Measurements from ENCODE around the gene SLAMF7. TPM values are rescaled to one million over a fixed set of nuclear protein-coding genes. Genes with fewer than 3 reads are reported as not detected.

Gene SLAMF7
- polyA plus RNA-seq, 1 experiment: not detected

DNA sequence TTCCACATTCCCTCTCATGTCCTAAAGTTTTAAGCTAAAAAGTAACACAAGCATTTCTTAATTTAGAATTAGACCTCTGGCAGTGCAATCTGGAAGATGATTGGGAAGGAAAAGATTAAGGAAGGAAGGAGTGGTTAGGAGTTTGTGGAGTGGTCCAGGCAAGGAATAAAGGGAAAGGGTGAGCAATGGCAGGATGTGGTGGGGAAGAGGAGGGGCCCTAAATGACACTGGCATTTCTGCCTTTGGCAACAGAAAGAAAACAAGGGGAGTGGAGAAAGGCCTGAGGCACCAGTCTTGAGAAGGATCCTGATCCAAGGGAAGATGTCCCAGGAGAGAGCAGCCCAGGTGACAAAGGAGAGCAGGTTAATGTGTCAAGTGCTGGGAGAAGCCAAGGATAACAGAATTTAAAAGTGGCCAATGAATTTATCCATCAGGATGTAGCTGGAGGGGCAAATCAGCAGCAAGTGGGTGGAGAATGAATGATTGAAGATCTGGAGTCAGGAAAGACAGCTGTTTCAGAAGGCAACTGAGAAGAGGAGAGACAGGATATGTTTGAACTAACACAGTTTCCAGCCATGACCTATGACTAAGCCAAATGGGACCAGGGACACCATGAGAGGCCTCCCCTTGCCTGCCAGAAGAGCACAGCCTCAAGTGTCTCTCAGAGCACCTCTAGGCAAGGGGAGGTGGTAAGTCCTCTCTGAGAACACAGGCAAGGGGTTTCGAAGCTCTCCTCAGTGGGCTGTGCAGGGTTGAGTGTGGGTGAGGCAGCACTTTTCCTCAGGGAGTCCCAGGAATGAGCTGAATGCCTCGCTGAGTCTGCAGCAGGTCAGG is 36.1 kb downstream of the SLAMF7 start:
- TF ChIP-seq CTCF (IDR thresholded peaks at IDR 0.05; ENCODE audit: low read depth, low read length): no peak
- CTCF ChIA-PET: no interaction called here

GRCh38 chr1:160776178-160776577 is 37.1 kb downstream of the SLAMF7 start:
- H3K9me3 ChIP-seq (ENCODE audit: control insufficient read depth, insufficient read depth, low read length): no peaks in the 10 kb centered on the region
- H3K27me3 ChIP-seq (ENCODE audit: control insufficient read depth, insufficient read depth, low read length): no peaks in the 10 kb centered on the region
- ChIA-PET CTCF (no interaction called here), POLR2A (no interaction called here)
- no peak for DNase-seq (ENCODE audit: low read depth, low spot score)
- no peak overlapping the region for H3K4me3 ChIP-seq (ENCODE audit: low read depth, low read length)
- TF ChIP-seq CTCF (IDR thresholded peaks at IDR 0.05; ENCODE audit: low read depth, low read length): no peak
- no peak overlapping the region for H3K27ac ChIP-seq (ENCODE audit: low read depth, low read length)

More for the DNA sequence above, 36.1 kb downstream of the SLAMF7 start:
- no peak for DNase-seq (ENCODE audit: low read depth, low spot score)
- no peaks in the 10 kb centered on the region for H3K9me3 ChIP-seq (ENCODE audit: control insufficient read depth, insufficient read depth, low read length)
- no peak overlapping the region for H3K27ac ChIP-seq (ENCODE audit: low read depth, low read length)
- POLR2A ChIA-PET: no interaction called here
- peaks cover 3% of the 10 kb centered on the region for H3K27me3 ChIP-seq (ENCODE audit: control insufficient read depth, insufficient read depth, low read length)
- no peak overlapping the region for H3K4me3 ChIP-seq (ENCODE audit: low read depth, low read length)

DNA sequence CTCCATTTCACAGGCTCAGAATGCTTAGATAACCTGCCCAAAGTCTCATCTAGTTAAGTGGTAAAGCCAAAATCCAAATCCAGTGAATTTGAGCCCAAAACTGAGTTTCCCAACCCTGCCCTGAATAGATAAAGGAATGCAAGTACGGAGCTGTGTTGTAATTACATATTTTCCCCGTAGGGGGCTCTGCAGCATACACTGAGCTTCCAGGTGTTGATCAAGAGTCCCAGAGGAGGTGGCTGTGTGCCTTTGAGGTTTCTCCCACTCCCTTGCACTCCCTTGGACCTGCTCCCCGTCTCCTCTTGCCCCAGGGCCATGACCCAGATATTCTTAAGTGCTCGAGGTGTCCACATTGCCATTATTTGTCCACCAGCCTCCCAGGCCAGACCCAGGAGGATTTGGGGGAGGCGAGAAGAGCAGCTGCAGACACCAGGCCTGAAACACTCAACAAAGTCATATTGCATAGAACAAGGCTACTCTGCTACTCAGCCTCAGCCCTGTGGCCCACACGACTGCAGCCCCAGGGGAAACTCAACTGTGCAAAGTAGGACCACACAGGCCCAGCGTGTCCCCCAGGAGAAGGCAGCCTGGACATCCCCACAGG is 38.5 kb downstream of the SLAMF7 start:
- H3K27me3 ChIP-seq (ENCODE audit: control insufficient read depth, insufficient read depth, low read length): no peaks in the 10 kb centered on the region
- no peak overlapping the region for H3K4me3 ChIP-seq (ENCODE audit: low read depth, low read length)
- POLR2A ChIA-PET: no interaction called here
- TF ChIP-seq CTCF (IDR thresholded peaks at IDR 0.05; ENCODE audit: low read depth, low read length): peak; percentile 35; the same call in 1 of the 2 replicates
- no peaks in the 10 kb centered on the region for H3K9me3 ChIP-seq (ENCODE audit: control insufficient read depth, insufficient read depth, low read length)
- DNase-seq (ENCODE audit: low read depth, low spot score): no peak
- CTCF ChIA-PET: interaction anchor here (1.7 kb wide), 1 partner anchor 9 kb away, joined by 6 read pairs; no protein-coding TSS in a partner anchor
- H3K27ac ChIP-seq (ENCODE audit: low read depth, low read length): no peak overlapping the region

GRCh38 chr1:160778976-160779375 is 39.9 kb downstream of the SLAMF7 start:
- H3K9me3 ChIP-seq (ENCODE audit: control insufficient read depth, insufficient read depth, low read length): no peaks in the 10 kb centered on the region
- POLR2A ChIA-PET: no interaction called here
- no peak overlapping the region for H3K4me3 ChIP-seq (ENCODE audit: low read depth, low read length)
- no peak for DNase-seq (ENCODE audit: low read depth, low spot score)
- H3K27me3 ChIP-seq (ENCODE audit: control insufficient read depth, insufficient read depth, low read length): no peaks in the 10 kb centered on the region
- H3K27ac ChIP-seq (ENCODE audit: low read depth, low read length): no peak overlapping the region
- no peak for TF ChIP-seq CTCF (IDR thresholded peaks at IDR 0.05; ENCODE audit: low read depth, low read length)
- CTCF ChIA-PET: no interaction called here
